Brain microvascular endothelial cell (primary cell): ENCODE results near the gene ZC3H10.

ENCODE experiments used
- DNase-seq: peaks from one replicate; pipeline ENCODE4 v3.0.0-alpha.2; 2020
- H3K27ac ChIP-seq: fragments of 250-450 bp; sonication (Bioruptor Pico); 2 replicates; pipeline ENCODE4 v1.5.1; 2020; ENCODE audit warnings: mild to moderate bottlenecking, moderate library complexity
- H3K27me3 ChIP-seq: fragments of 250-450 bp; sonication (Bioruptor Pico); replicated peaks from 2 replicates; pipeline ENCODE4 v1.5.1; 2020; ENCODE audit warnings: mild to moderate bottlenecking
- H3K36me3 ChIP-seq: fragments of 250-450 bp; sonication (Bioruptor Pico); replicated peaks from 2 replicates; pipeline ENCODE4 v1.5.1; 2020; ENCODE audit warnings: mild to moderate bottlenecking
- H3K4me3 ChIP-seq: 2 replicates; pipeline ENCODE4 v1.5.1; 2011; ENCODE audit warnings: low read depth, mild to moderate bottlenecking, control low read depth, low read length, moderate library complexity
- CTCF ChIP-seq: IDR thresholded peaks from 2 replicates; pipeline ENCODE4 v1.5.1; 2011; ENCODE audit warnings: low read depth, mild to moderate bottlenecking, moderate library complexity, low read length, control low read depth, inconsistent platforms; ENCODE audit errors: missing control alignments
- in situ Hi-C: cut with HindIII; loops from 2 replicates; pipeline ENCODE4 v1.10.0; 2017; ENCODE audit warnings: low sequenced_read_pairs, low pct_ligation_motif_present

The ZC3H10 gene

DNA sequence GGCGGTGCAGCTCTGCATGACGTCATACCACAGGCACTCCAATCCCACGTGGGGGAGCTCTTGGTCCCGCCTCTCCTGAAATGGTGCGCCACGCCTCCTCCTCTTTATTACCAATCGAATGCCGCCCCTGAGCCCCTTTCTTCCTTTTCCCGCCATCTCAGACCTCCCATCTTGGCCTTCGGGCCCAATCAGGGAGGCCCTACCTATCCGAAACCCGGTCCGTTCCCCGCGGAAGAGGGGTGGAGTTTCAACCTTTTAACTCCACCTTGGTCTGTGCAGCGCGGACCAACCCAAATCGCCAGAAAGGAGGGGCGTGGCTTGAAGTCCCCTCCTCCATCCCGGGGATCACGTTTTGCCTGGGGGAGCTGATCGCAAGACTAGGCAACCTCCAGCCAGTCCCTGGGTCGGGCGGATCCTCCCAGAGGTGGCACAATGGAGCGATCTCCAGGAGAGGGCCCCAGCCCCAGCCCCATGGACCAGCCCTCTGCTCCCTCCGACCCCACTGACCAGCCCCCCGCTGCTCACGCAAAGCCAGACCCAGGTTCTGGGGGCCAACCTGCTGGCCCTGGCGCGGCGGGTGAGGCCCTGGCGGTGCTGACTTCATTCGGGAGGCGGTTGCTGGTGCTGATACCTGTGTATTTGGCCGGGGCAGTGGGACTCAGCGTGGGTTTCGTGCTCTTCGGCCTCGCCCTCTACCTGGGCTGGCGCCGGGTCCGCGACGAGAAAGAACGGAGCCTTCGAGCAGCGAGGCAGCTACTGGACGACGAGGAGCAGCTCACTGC is 10.0 kb downstream of the ZC3H10 start, which contains the start of gene ESYT1:
TSS of gene ESYT1 (plus strand) at position 380 of the 782 bp plus-strand sequence. CDS start at position 433, 53 bp downstream.
- in situ Hi-C loops = no loop called here
- Histone ChIP-seq H3K36me3 (peaks cover 23% of the 10 kb centered on the region), H3K4me3 (peak within 1 kb of the TSS; percentile 86), H3K27me3 (no peaks in the 10 kb centered on the region), H3K27ac (peak within 1 kb of the TSS; percentile 8)
- TF ChIP-seq CTCF = no peak
- DNase-seq = peak; percentile 99

DNA sequence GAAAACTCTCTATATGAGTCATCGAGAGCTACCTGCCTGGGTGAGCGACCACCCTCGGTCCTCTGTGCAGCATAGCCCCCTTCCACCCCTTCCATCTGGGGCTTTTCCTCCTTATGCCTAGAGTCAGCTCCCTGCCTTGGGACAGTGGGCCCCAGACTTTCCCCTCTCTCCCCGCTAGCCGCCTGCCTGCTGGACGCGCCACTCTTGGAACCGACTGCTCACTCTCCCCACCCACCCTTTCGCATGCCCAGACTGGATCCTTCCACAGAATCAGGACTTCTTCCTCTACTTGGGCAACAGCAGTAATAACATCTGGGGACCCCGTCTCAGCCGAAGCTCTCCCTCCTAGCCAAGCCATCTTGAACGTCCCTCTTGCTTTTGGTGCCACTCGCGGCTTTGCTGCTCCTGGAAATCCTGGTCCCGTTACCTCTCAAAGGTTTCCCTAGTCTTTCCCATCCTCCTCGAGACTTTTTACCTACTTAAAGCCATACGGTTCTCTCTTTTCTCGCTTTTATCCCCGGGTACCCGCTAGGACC is 10.7 kb downstream of the ZC3H10 start:
- H3K27ac ChIP-seq = no peak overlapping the region
- in situ Hi-C loops = no loop called here
- peak; percentile 20 for DNase-seq
- H3K36me3 ChIP-seq = peaks cover 30% of the 10 kb centered on the region
- TF ChIP-seq CTCF = no peak
- H3K27me3 ChIP-seq = no peaks in the 10 kb centered on the region
- peak overlapping the region; percentile 86 for H3K4me3 ChIP-seq

- peaks cover 35% of the 10 kb centered on the region for H3K36me3 ChIP-seq
- no peak for TF ChIP-seq CTCF
- H3K27ac ChIP-seq = no peak overlapping the region
- no peaks in the 10 kb centered on the region for H3K27me3 ChIP-seq
- in situ Hi-C loops = no loop called here
- DNase-seq = no peak
- peak overlapping the region; percentile 86 for H3K4me3 ChIP-seq
These were observed 11.3 kb downstream of the ZC3H10 start for GRCh38 chr12:56129206-56129941.

- Histone ChIP-seq H3K27ac (no peak overlapping the region), H3K4me3 (no peak overlapping the region), H3K36me3 (peaks cover 38% of the 10 kb centered on the region), H3K27me3 (no peaks in the 10 kb centered on the region)
- DNase-seq = no peak
- TF ChIP-seq CTCF = no peak
- in situ Hi-C loops = no loop called here
These were observed 12.0 kb downstream of the ZC3H10 start for GRCh38 chr12:56129942-56130495.

DNA sequence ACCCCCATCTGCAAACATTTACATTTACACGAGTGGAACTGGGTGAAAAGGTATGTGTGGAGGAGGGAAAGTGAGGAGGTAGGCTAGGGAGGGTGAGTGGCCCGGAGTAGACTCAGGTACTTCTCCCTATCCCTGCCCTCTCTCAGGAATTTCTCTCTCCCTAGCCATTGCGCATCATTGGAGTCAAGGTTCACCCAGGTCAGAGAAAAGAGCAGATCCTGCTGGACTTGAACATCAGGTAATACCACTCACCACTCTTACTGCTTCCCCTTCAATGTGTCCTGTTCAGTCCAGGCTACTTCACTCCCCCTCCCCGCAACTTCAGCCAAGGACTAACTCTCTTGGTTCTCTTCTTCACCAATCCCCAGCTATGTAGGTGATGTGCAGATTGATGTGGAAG is 12.8 kb downstream of the ZC3H10 start:
- in situ Hi-C loops = no loop called here
- Histone ChIP-seq H3K27me3 (no peaks in the 10 kb centered on the region), H3K4me3 (no peak overlapping the region), H3K27ac (no peak overlapping the region), H3K36me3 (peaks cover 38% of the 10 kb centered on the region)
- no peak for DNase-seq
- no peak for TF ChIP-seq CTCF
